ENCODE data around the gene RFLNA. TPM values are rescaled to one million over a fixed set of nuclear protein-coding genes. Genes with fewer than 3 reads are reported as not detected.

Gene RFLNA
- total RNA-seq, 1 experiment from 2014 or later = 10.6 TPM

GRCh38 chr12:124270671-124271070, 24.2 kb upstream of the RFLNA start:
- no CpG with 5 or more reads among the region's 6 CpGs for WGBS (ENCODE audit: extremely low coverage, insufficient read length, low lambda C conversion rate)
- no peak overlapping the region for H3K18ac ChIP-seq (ENCODE audit: insufficient read length, low read depth, low read length)
- no peak overlapping the region for H3T11ph ChIP-seq (ENCODE audit: low read length)
- H3K79me1 ChIP-seq (ENCODE audit: insufficient read depth, low read depth, low read length, poor library complexity, severe bottlenecking) = no peaks in the 10 kb centered on the region
- no peak overlapping the region for H3K4ac ChIP-seq (ENCODE audit: low read depth, low read length)
- H3K56ac ChIP-seq (ENCODE audit: insufficient read length, low read depth, low read length) = no peak overlapping the region
- no peaks in the 10 kb centered on the region for H3K9me3 ChIP-seq (ENCODE audit: control insufficient read depth, low read depth, low read length)
- no peak overlapping the region for H3K23ac ChIP-seq (ENCODE audit: insufficient read length, low read depth, low read length)
- no peak overlapping the region for H4K8ac ChIP-seq (replicated peaks; ENCODE audit: insufficient read length, low read depth, low read length)
- peaks cover 12% of the 10 kb centered on the region in 2 experiments for H3K4me1 Mint-ChIP-seq
- H3K27me3 ChIP-seq (ENCODE audit: insufficient read depth, low read length) = no peaks in the 10 kb centered on the region
- H2BK15ac ChIP-seq (ENCODE audit: low read depth, low read length) = no peak overlapping the region
- H4K91ac ChIP-seq (ENCODE audit: insufficient read length, low read depth, low read length) = no peak overlapping the region
- no peaks in the 10 kb centered on the region; the same call in 1 of the 2 replicates for H3K4me1 ChIP-seq (ENCODE audit: insufficient read depth, low read length)
- H2BK12ac ChIP-seq (ENCODE audit: insufficient read length, low read depth, low read length) = no peak overlapping the region
- no peak overlapping the region for H2BK20ac ChIP-seq (ENCODE audit: low read depth, low read length, poor library complexity, severe bottlenecking)
- H3K27ac ChIP-seq (ENCODE audit: insufficient read length, low read depth, low read length) = no peak overlapping the region
- DNase-seq = no peak
- H2BK5ac ChIP-seq (ENCODE audit: insufficient read length, low read length) = no peak overlapping the region
- no peaks in the 10 kb centered on the region for H3K23me2 ChIP-seq (ENCODE audit: insufficient read length, low read depth, low read length, poor library complexity, severe bottlenecking)
- no peaks in the 10 kb centered on the region for H3K79me2 ChIP-seq (ENCODE audit: insufficient read depth, low read length)
- H3K9me3 Mint-ChIP-seq = peaks cover 3 to 4% of the 10 kb centered on the region in 2 experiments; a peak in 1 of 5 replicates
- no peaks in the 10 kb centered on the region for H4K20me1 ChIP-seq (ENCODE audit: control insufficient read depth, insufficient read depth, insufficient read length)
- no peak overlapping the region for H2BK120ac ChIP-seq (ENCODE audit: low read depth, low read length, poor library complexity, severe bottlenecking)
- no peak overlapping the region; a peak in 1 of 5 replicates for H3K4me3 Mint-ChIP-seq
- no peak overlapping the region for H3K4me2 ChIP-seq (ENCODE audit: insufficient read depth, insufficient read length, low read length)
- H3K27me3 Mint-ChIP-seq (ENCODE audit: low read depth) = peaks cover 10% of the 10 kb centered on the region
- TF ChIP-seq CTCF (conservative IDR thresholded peaks at IDR 0.05) = no peak
- H3K14ac ChIP-seq (ENCODE audit: insufficient read depth, low read length) = no peak overlapping the region
- H3K9ac ChIP-seq (ENCODE audit: extremely low read depth, insufficient read length, low read length) = no peak overlapping the region
- no peak overlapping the region for H4K5ac ChIP-seq (ENCODE audit: insufficient read length, low read depth, low read length)
- H3K36me3 Mint-ChIP-seq (ENCODE audit: insufficient read depth in 1 of 3, low read depth in 3 of 3) = peaks cover 0 to 4% (median 2%) of the 10 kb centered on the region in 3 experiments; a peak in 3 of 7 replicates
- H2AK5ac ChIP-seq (ENCODE audit: insufficient read length, low read length) = no peak overlapping the region
- H2AFZ ChIP-seq (ENCODE audit: low read length) = no peak overlapping the region
- peak overlapping the region in 1 of 3 experiments; percentile 37; a peak in 3 of 7 replicates for H3K27ac Mint-ChIP-seq
